ENCODE measurements around the gene ATPAF2. TPM values are rescaled to one million over a fixed set of nuclear protein-coding genes. Genes with fewer than 3 reads are reported as not detected.

Gene ATPAF2
- total RNA-seq, 4 donors from 2014 or later = 8.3 to 19.9 (median 12.3) TPM

DNA sequence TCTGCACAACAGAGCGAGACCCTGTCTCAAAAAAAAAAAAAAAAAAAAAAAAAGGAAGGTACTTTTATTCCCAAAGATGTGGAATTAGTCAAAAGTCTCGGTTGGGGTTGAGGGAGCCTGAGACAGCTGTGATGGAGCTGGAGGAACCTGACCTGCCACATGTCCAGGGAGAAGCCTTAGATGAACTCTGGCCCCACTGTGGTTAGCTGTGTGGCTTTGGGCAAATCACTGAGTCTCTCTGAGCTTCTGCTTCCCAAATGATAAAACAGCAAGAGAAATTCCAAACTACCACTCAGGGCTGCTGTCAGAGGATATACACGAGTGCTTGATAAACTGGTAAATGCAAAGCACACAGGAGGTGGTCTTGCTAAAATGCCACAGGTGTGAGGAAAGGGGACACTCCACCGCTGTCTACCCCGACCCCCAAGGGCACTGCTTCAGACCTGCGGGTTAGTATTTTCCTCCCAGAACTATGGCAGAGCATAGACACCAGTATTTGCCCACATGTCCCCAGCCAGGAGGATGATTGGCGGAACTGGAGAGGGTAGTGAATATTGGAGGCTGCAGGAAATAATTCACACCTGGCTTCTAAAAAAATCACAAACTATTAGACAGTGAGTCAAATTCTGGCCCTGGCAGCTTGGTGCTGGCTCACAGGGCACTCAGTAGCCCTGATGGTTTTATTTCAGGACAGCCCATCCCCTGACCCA lies 51.6 kb downstream of the ATPAF2 start:
- Histone ChIP-seq H3K27ac (no peak overlapping the region), H3K4me1 (no peaks in the 10 kb centered on the region), H3K9me3 (no peaks in the 10 kb centered on the region), H3K36me3 (peaks cover 0 to 25% of the 10 kb centered on the region in 2 donors), H3K27me3 (no peaks in the 10 kb centered on the region), H3K4me3 (no peak overlapping the region)
- 62 to 80% methylated on average over 6 of the region's 7 CpGs for WGBS, 2 donors (ENCODE audit: low coverage in 1 of 2)
- no peak for TF ChIP-seq POLR2A (IDR thresholded peaks at IDR 0.05)
- TF ChIP-seq POLR2AphosphoS5 (IDR thresholded peaks at IDR 0.05) = no peak
- TF ChIP-seq, protein P1, sequence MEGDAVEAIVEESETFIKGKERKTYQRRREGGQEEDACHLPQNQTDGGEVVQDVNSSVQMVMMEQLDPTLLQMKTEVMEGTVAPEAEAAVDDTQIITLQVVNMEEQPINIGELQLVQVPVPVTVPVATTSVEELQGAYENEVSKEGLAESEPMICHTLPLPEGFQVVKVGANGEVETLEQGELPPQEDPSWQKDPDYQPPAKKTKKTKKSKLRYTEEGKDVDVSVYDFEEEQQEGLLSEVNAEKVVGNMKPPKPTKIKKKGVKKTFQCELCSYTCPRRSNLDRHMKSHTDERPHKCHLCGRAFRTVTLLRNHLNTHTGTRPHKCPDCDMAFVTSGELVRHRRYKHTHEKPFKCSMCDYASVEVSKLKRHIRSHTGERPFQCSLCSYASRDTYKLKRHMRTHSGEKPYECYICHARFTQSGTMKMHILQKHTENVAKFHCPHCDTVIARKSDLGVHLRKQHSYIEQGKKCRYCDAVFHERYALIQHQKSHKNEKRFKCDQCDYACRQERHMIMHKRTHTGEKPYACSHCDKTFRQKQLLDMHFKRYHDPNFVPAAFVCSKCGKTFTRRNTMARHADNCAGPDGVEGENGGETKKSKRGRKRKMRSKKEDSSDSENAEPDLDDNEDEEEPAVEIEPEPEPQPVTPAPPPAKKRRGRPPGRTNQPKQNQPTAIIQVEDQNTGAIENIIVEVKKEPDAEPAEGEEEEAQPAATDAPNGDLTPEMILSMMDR (IDR thresholded peaks at IDR 0.05) = no peak
- TF ChIP-seq EP300 (IDR thresholded peaks at IDR 0.05) = no peak
- no peak for ATAC-seq

- no peak for TF ChIP-seq EP300 (IDR thresholded peaks at IDR 0.05)
- no peak for TF ChIP-seq POLR2AphosphoS5 (IDR thresholded peaks at IDR 0.05)
- TF ChIP-seq POLR2A (IDR thresholded peaks at IDR 0.05) = no peak
- TF ChIP-seq, protein P1 (IDR thresholded peaks at IDR 0.05) = no peak
- no peak overlapping the region for H3K27ac ChIP-seq
These were observed 53.4 kb downstream of the ATPAF2 start for GRCh38 chr17:17985555-17985954.

GRCh38 chr17:17985153-17985552 lies 53.8 kb downstream of the ATPAF2 start:
- Histone ChIP-seq H3K4me3 (no peak overlapping the region), H3K36me3 (peaks cover 0 to 25% of the 10 kb centered on the region in 2 donors), H3K4me1 (no peaks in the 10 kb centered on the region), H3K9me3 (no peaks in the 10 kb centered on the region), H3K27ac (no peak overlapping the region), H3K27me3 (no peaks in the 10 kb centered on the region)
- WGBS, 2 donors (ENCODE audit: low coverage in 1 of 2) = no CpG with 5 or more reads among the region's 2 CpGs
- no peak for ATAC-seq
- TF ChIP-seq POLR2A (IDR thresholded peaks at IDR 0.05) (no peak), EP300 (IDR thresholded peaks at IDR 0.05) (no peak), POLR2AphosphoS5 (IDR thresholded peaks at IDR 0.05) (no peak)
- TF ChIP-seq, protein P1 (IDR thresholded peaks at IDR 0.05) = no peak

More at GRCh38 chr17:17985555-17985954, 53.4 kb downstream of the ATPAF2 start:
- no peaks in the 10 kb centered on the region for H3K27me3 ChIP-seq
- peaks cover 0 to 25% of the 10 kb centered on the region in 2 donors for H3K36me3 ChIP-seq
- no peaks in the 10 kb centered on the region for H3K9me3 ChIP-seq
- H3K4me1 ChIP-seq = no peaks in the 10 kb centered on the region
- no peak overlapping the region for H3K4me3 ChIP-seq
- no peak for ATAC-seq
- WGBS, 2 donors (ENCODE audit: low coverage in 1 of 2) = 64% methylated on average over 2 of the region's 3 CpGs; no CpG with 5 or more reads in 1 of the 2 donors

- TF ChIP-seq, protein P1 (IDR thresholded peaks at IDR 0.05) = no peak
- TF ChIP-seq POLR2A (IDR thresholded peaks at IDR 0.05) = no peak
- TF ChIP-seq EP300 (IDR thresholded peaks at IDR 0.05) = no peak
- TF ChIP-seq POLR2AphosphoS5 (IDR thresholded peaks at IDR 0.05) = no peak
- ATAC-seq = no peak
- Histone ChIP-seq H3K27ac (no peak overlapping the region), H3K27me3 (no peaks in the 10 kb centered on the region), H3K4me3 (no peak overlapping the region), H3K9me3 (no peaks in the 10 kb centered on the region), H3K4me1 (no peaks in the 10 kb centered on the region), H3K36me3 (peaks cover 0 to 18% of the 10 kb centered on the region in 2 donors)
- 91% methylated on average over 4 of the region's 6 CpGs; no CpG with 5 or more reads in 1 of the 2 donors for WGBS, 2 donors (ENCODE audit: low coverage in 1 of 2)
These were observed 55.2 kb downstream of the ATPAF2 start for GRCh38 chr17:17983776-17984175.

- H3K9me3 ChIP-seq = no peaks in the 10 kb centered on the region
- ATAC-seq = no peak
- 71 to 82% methylated on average over 6 of the region's 6 CpGs for WGBS, 2 donors (ENCODE audit: low coverage in 1 of 2)
- no peak for TF ChIP-seq POLR2A (IDR thresholded peaks at IDR 0.05)
- TF ChIP-seq POLR2AphosphoS5 (IDR thresholded peaks at IDR 0.05) = no peak
- no peak for TF ChIP-seq EP300 (IDR thresholded peaks at IDR 0.05)
- TF ChIP-seq, protein P1 (IDR thresholded peaks at IDR 0.05) = no peak
- no peaks in the 10 kb centered on the region for H3K27me3 ChIP-seq
- H3K4me3 ChIP-seq = no peak overlapping the region
- H3K4me1 ChIP-seq = no peaks in the 10 kb centered on the region
- no peak overlapping the region for H3K27ac ChIP-seq
- H3K36me3 ChIP-seq = peaks cover 0 to 14% of the 10 kb centered on the region in 2 donors
These were observed 55.6 kb downstream of the ATPAF2 start for GRCh38 chr17:17983376-17983775.

Measured in gastroesophageal sphincter (tissue), 4 donors.